ENCODE results near the gene HLTF. TPM values are rescaled to one million over a fixed set of nuclear protein-coding genes. Genes with fewer than 3 reads are reported as not detected.

The HLTF gene
- total and polyA plus RNA-seq, 2 of the 13 experiments (the other 11 are each of a cell fraction or from before 2014, with no cell fraction given), result 12.0 to 22.9 TPM

GRCh38 chr3:149058602-149059001 lies 27.7 kb downstream of the HLTF start:
- CTCF ChIA-PET (ENCODE audit: low intra/inter-chr PET ratio, low total read pairs), result no interaction called here
- H3K36me3 ChIP-seq (replicated peaks in 1 of 2; ENCODE audit: control insufficient read depth in 1 of 2, insufficient read depth in 2 of 2, low read length in 2 of 2), result peaks cover 0 to 33% of the 10 kb centered on the region in 2 experiments
- intact Hi-C loops (cut with micrococcal nuclease; ENCODE audit: unreplicated experiment) (no loop called here), in situ Hi-C loops (cut with HindIII; ENCODE audit: extremely low pct_ligation_motif_present, low pct_unique_long_range_greater_than_20kb) (no loop called here)
- no peak overlapping the region for H3K4me2 ChIP-seq (ENCODE audit: low read depth, low read length)
- no peaks in the 10 kb centered on the region for H3K4me1 ChIP-seq (ENCODE audit: insufficient read depth, low read length)
- WGBS (ENCODE audit: low lambda C conversion rate), result 80% methylated on average over 1 of the region's 1 CpG
- no peaks in the 10 kb centered on the region for H4K20me1 ChIP-seq (ENCODE audit: insufficient read depth, low read length)
- POLR2A ChIA-PET, result no interaction called here
- no peak overlapping the region for H3K4me3 ChIP-seq (replicated peaks in 1 of 3; ENCODE audit: insufficient read depth in 1 of 3, low read depth in 2 of 3, low read length in 3 of 3)
- no TSS peak for BruUV-seq (replicated peaks)
- TF ChIP-seq SIN3B (IDR thresholded peaks at IDR 0.05; ENCODE audit: low read length), result no peak
- TF ChIP-seq TFE3 (CRISPR knock-in tag; IDR thresholded peaks at IDR 0.05), result no peak
- no peak for TF ChIP-seq ZNF619 (CRISPR knock-in tag; IDR thresholded peaks at IDR 0.05)
- TF ChIP-seq GABPB1 (CRISPR knock-in tag; IDR thresholded peaks at IDR 0.05), result no peak
- TF ChIP-seq ASH2L (IDR thresholded peaks at IDR 0.05; ENCODE audit: insufficient read length, low read depth, low read length), result no peak
- no peak for TF ChIP-seq ZFYVE20 (CRISPR knock-in tag; IDR thresholded peaks at IDR 0.05; ENCODE audit: borderline replicate concordance, low read depth)
- no peak for TF ChIP-seq CC2D1A (CRISPR knock-in tag; IDR thresholded peaks at IDR 0.05)
- TF ChIP-seq SMAD3 (CRISPR knock-in tag; IDR thresholded peaks at IDR 0.05), result no peak
- TF ChIP-seq HNF4G (IDR thresholded peaks at IDR 0.05; ENCODE audit: borderline replicate concordance, low read depth, low read length), result no peak
- no peak for TF ChIP-seq HNF4G (CRISPR knock-in tag; IDR thresholded peaks at IDR 0.05; ENCODE audit: borderline replicate concordance, low read depth)
- no peak for TF ChIP-seq DMAP1 (CRISPR knock-in tag; IDR thresholded peaks at IDR 0.05)
- TF ChIP-seq ZNF670 (CRISPR knock-in tag; IDR thresholded peaks at IDR 0.05; ENCODE audit: borderline replicate concordance), result no peak
- TF ChIP-seq SP5 (CRISPR knock-in tag; IDR thresholded peaks at IDR 0.05; ENCODE audit: borderline replicate concordance, low read depth), result no peak
- TF ChIP-seq MTF1 (CRISPR knock-in tag; IDR thresholded peaks at IDR 0.05), result no peak
- TF ChIP-seq RORA (CRISPR knock-in tag; IDR thresholded peaks at IDR 0.05), result no peak
- no peak for TF ChIP-seq ZBTB7B (CRISPR knock-in tag; IDR thresholded peaks at IDR 0.05)
- TF ChIP-seq THAP8 (CRISPR knock-in tag; IDR thresholded peaks at IDR 0.05; ENCODE audit: borderline replicate concordance), result no peak
- no peak for TF ChIP-seq ZNF672 (CRISPR knock-in tag; IDR thresholded peaks at IDR 0.05)
- no peak for TF ChIP-seq RCOR2 (CRISPR knock-in tag; IDR thresholded peaks at IDR 0.05)
- no peak for TF ChIP-seq EEA1 (CRISPR knock-in tag; IDR thresholded peaks at IDR 0.05; ENCODE audit: borderline replicate concordance)
- DNase-seq (ENCODE audit: low spot score) (no peak), FAIRE-seq (no peak), ATAC-seq (no peak)
- no peak overlapping the region for H2AFZ ChIP-seq (ENCODE audit: low read length)
- H3K79me2 ChIP-seq (ENCODE audit: insufficient read depth, low read length), result no peaks in the 10 kb centered on the region
- H3K27ac ChIP-seq (ENCODE audit: extremely low read length, insufficient read depth, low read length), result no peak overlapping the region
- no peaks in the 10 kb centered on the region for H3K27me3 ChIP-seq (ENCODE audit: control insufficient read depth in 1 of 2, insufficient read depth in 2 of 2, low read length in 2 of 2)
- H3K9ac ChIP-seq (ENCODE audit: insufficient read depth, low read depth, low read length), result no peak overlapping the region
- no peaks in the 10 kb centered on the region for H3K9me3 ChIP-seq (ENCODE audit: low read length)
